HG02885 (cell line): Measurements from ENCODE around the gene IQCN.

Experiments used
- ATAC-seq: cut with Tn5 transposase; IDR thresholded peaks from one replicate; pipeline ENCODE4 v1.9.1; 2021; ENCODE audit warnings: mild to moderate bottlenecking; ENCODE audit not compliant: unreplicated experiment, poor library complexity

IQCN gene

GRCh38 chr19:18306209-18306887, 32.1 kb upstream of the IQCN start:
- ATAC-seq = no peak

GRCh38 chr19:18304458-18305310, 30.4 kb upstream of the IQCN start:
- ATAC-seq = peak; percentile 42

GRCh38 chr19:18304208-18304457, 29.9 kb upstream of the IQCN start:
- peak; percentile 3 for ATAC-seq

- no peak for ATAC-seq
These were observed 27.5 kb upstream of the IQCN start for GRCh38 chr19:18301718-18302111.

GRCh38 chr19:18300930-18301717, 26.9 kb upstream of the IQCN start:
- ATAC-seq = no peak

- ATAC-seq = no peak
These were observed 25.4 kb upstream of the IQCN start for GRCh38 chr19:18299654-18300053.

GRCh38 chr19:18298601-18299000, 24.3 kb upstream of the IQCN start:
- no peak for ATAC-seq

- ATAC-seq = no peak
These were observed 23.1 kb upstream of the IQCN start for GRCh38 chr19:18297308-18297707.

GRCh38 chr19:18295034-18295451, 20.8 kb upstream of the IQCN start:
- ATAC-seq = no peak

GRCh38 chr19:18294467-18294864, 20.2 kb upstream of the IQCN start:
- ATAC-seq = no peak

- no peak for ATAC-seq
These were observed 19.6 kb upstream of the IQCN start for GRCh38 chr19:18293642-18294466.

GRCh38 chr19:18292810-18293641, 18.8 kb upstream of the IQCN start:
- ATAC-seq = no peak

- ATAC-seq = no peak
These were observed 18.2 kb upstream of the IQCN start for GRCh38 chr19:18292462-18292809.

- ATAC-seq = peak; percentile 64
These were observed 17.6 kb upstream of the IQCN start for GRCh38 chr19:18291590-18292461.

GRCh38 chr19:18291019-18291524, 16.8 kb upstream of the IQCN start:
- peak; percentile 12 for ATAC-seq

- ATAC-seq = peak; percentile 45
These were observed 16.2 kb upstream of the IQCN start for GRCh38 chr19:18290302-18291018.

GRCh38 chr19:18289471-18290301, 15.4 kb upstream of the IQCN start:
- ATAC-seq = no peak
